BLaER1 (cell line): Measurements from ENCODE around the gene HTR3E.
A peak's percentile ranks its signal among the peaks of the same experiment; 100 is the strongest.

Experiments
- H3K27ac ChIP-seq: shearing (Covaris generic); formaldehyde crosslinking; 2 replicates; pipeline ENCODE4 v1.8.1; 2022
- H3K27me3 ChIP-seq: shearing (Covaris generic); formaldehyde crosslinking; 2 replicates; pipeline ENCODE4 v1.8.1; 2022
- H3K36me3 ChIP-seq: shearing (Covaris generic); formaldehyde crosslinking; 2 replicates; pipeline ENCODE4 v1.8.1; 2022
- H3K4me1 ChIP-seq: shearing (Covaris generic); formaldehyde crosslinking; 2 replicates; pipeline ENCODE4 v1.8.1; 2022
- H3K4me2 ChIP-seq: shearing (Covaris generic); formaldehyde crosslinking; 2 replicates; pipeline ENCODE4 v1.8.1; 2022
- H3K4me3 ChIP-seq: shearing (Covaris generic); formaldehyde crosslinking; 2 replicates; pipeline ENCODE4 v1.8.1; 2022
- H3K9ac ChIP-seq: shearing (Covaris generic); formaldehyde crosslinking; 2 replicates; pipeline ENCODE4 v1.8.1; 2022
- H3K9me3 ChIP-seq: shearing (Covaris generic); formaldehyde crosslinking; 2 replicates; pipeline ENCODE4 v1.8.1; 2022
- H4K20me1 ChIP-seq: shearing (Covaris generic); formaldehyde crosslinking; 2 replicates; pipeline ENCODE4 v1.8.1; 2022
- Cebpa-rat ChIP-seq: shearing (Covaris generic); IDR thresholded peaks from 2 replicates; pipeline ENCODE4 v1.8.1; 2022

The HTR3E gene

GRCh38 chr3:184154885-184155643 lies 58.2 kb downstream of the HTR3E start, which contains the start of gene DVL3:
DVL3 (plus strand) TSS chr3:184155377; CDS start chr3:184155636, 259 bp downstream.
- Histone ChIP-seq H3K36me3 (no peaks in the 10 kb centered on the region), H3K4me3 (peak within 1 kb of the TSS; percentile 94), H3K4me2 (peak within 1 kb of the TSS; percentile 99), H3K9me3 (no peaks in the 10 kb centered on the region), H3K4me1 (peaks cover 46% of the 10 kb centered on the region), H4K20me1 (peaks cover 44% of the 10 kb centered on the region), H3K9ac (peak within 1 kb of the TSS; percentile 90), H3K27me3 (no peaks in the 10 kb centered on the region), H3K27ac (peak within 1 kb of the TSS; percentile 80)
- TF ChIP-seq Cebpa-rat, result no peak

- Histone ChIP-seq H3K9ac (peak overlapping the region; percentile 90), H3K4me3 (peak overlapping the region; percentile 94), H3K4me2 (peak overlapping the region; percentile 99), H3K4me1 (peaks cover 46% of the 10 kb centered on the region), H4K20me1 (peaks cover 52% of the 10 kb centered on the region), H3K27me3 (no peaks in the 10 kb centered on the region), H3K9me3 (no peaks in the 10 kb centered on the region), H3K27ac (peak overlapping the region; percentile 80), H3K36me3 (peaks cover 6% of the 10 kb centered on the region)
- no peak for TF ChIP-seq Cebpa-rat
Observed at GRCh38 chr3:184155644-184156521, 59.0 kb downstream of the HTR3E start.

GRCh38 chr3:184156522-184156955 lies 59.7 kb downstream of the HTR3E start:
- no peaks in the 10 kb centered on the region for H3K27me3 ChIP-seq
- peak overlapping the region; percentile 80 for H3K27ac ChIP-seq
- H3K4me3 ChIP-seq, result peak overlapping the region; percentile 94
- no peak for TF ChIP-seq Cebpa-rat
- no peaks in the 10 kb centered on the region for H3K9me3 ChIP-seq
- peak overlapping the region; percentile 99 for H3K4me2 ChIP-seq
- H3K9ac ChIP-seq, result peak overlapping the region; percentile 90
- peaks cover 59% of the 10 kb centered on the region for H4K20me1 ChIP-seq
- H3K4me1 ChIP-seq, result peaks cover 46% of the 10 kb centered on the region
- H3K36me3 ChIP-seq, result peaks cover 13% of the 10 kb centered on the region
